Bronchial epithelial cell (primary cell): ENCODE data around the gene EIF4E. TPM values are rescaled to one million over a fixed set of nuclear protein-coding genes. Genes with fewer than 3 reads are reported as not detected.
"Not testable (repeated sequence)": the region's sequence is repeated elsewhere in the genome, so short reads cannot be mapped to it uniquely, and the experiment has no call there.

Source experiments
- DNase-seq: peaks from one replicate; pipeline ENCODE4 v3.0.0-alpha.2; 2010; ENCODE audit warnings: low read depth
- FAIRE-seq: peaks from 2 replicates; lab custom pipeline; 2011; peaks lifted over from hg19 to GRCh38; lab: Jason Lieb, UNC
- H3K27me3 ChIP-seq: 2 replicates; pipeline ENCODE4 v1.5.1; 2011; ENCODE audit warnings: low read length; ENCODE audit not compliant: control insufficient read depth, insufficient read depth
- H3K36me3 ChIP-seq: 2 replicates; pipeline ENCODE4 v1.5.1; 2011; ENCODE audit warnings: low read length; ENCODE audit not compliant: control insufficient read depth, insufficient read depth
- H3K4me3 ChIP-seq: 2 replicates; pipeline ENCODE4 v1.5.1; 2011; ENCODE audit warnings: mild to moderate bottlenecking, low read depth, low read length, control low read depth
- CTCF ChIP-seq: IDR thresholded peaks from 2 replicates; pipeline ENCODE4 v1.5.1; 2011; ENCODE audit warnings: mild to moderate bottlenecking, moderate library complexity, low read length, control low read depth, inconsistent platforms; ENCODE audit not compliant: insufficient read depth, severe bottlenecking
- total RNA-seq: library from RNA; depleted of rRNA; stranded (reverse); fragments of >200 nt; gene quantifications from 2 replicates; pipeline ENCODE4 v1.2.1, GENCODE V29; 2014

EIF4E gene
- total RNA-seq, 1 donor from 2014 or later, result 237 TPM

- DNase-seq (no peak), FAIRE-seq (no peak)
- no peak for TF ChIP-seq CTCF
- Histone ChIP-seq H3K4me3 (no peak overlapping the region), H3K27me3 (no peaks in the 10 kb centered on the region), H3K36me3 (no peaks in the 10 kb centered on the region)
Observed at GRCh38 chr4:98939438-98939837, 10.5 kb upstream of the EIF4E start.

DNA sequence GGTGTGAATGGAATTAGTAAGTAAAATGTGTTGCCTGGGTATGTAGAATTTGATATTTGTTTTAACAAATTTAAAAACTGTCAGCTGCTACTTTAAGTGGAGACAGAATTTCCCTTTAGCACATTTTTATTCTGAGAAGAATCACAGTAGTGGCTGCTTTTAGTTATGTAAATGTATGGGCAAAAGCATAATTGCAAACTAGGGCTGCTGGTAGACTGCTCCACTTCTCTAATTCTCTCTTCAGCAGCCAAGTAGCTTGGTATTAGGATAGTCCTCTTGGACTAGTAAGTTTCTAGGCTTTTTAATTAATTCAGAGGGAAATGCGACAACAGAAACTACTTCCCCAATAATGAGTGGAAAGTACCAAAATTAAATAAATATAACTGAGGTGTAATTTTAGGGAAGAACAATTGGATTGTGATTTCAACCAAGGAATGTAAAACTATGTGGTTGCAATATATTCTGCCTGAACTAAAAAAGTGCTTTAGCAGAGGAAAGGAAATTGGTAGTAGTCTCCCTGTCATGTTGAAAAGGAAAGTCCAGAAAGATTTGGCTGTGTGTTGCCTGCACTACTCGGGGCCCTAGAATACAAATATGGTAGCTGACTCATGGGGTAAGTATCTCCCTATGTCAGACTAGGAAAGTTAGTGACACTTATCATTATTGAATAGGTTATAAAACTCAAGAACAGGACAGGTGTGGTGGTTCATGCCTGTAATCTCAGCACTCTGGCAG, 9.2 kb upstream of the EIF4E start:
- DNase-seq (peak; percentile 55), FAIRE-seq (no peak)

GRCh38 chr4:98935633-98936032, 6.7 kb upstream of the EIF4E start:
- no peaks in the 10 kb centered on the region for H3K27me3 ChIP-seq
- TF ChIP-seq CTCF, result no peak
- DNase-seq (no peak), FAIRE-seq (no peak)
- no peak overlapping the region for H3K4me3 ChIP-seq
- H3K36me3 ChIP-seq, result no peaks in the 10 kb centered on the region

More for the DNA sequence above, 9.2 kb upstream of the EIF4E start:
- H3K4me3 ChIP-seq, result no peak overlapping the region
- TF ChIP-seq CTCF, result no peak
- no peaks in the 10 kb centered on the region for H3K27me3 ChIP-seq
- no peaks in the 10 kb centered on the region for H3K36me3 ChIP-seq

DNA sequence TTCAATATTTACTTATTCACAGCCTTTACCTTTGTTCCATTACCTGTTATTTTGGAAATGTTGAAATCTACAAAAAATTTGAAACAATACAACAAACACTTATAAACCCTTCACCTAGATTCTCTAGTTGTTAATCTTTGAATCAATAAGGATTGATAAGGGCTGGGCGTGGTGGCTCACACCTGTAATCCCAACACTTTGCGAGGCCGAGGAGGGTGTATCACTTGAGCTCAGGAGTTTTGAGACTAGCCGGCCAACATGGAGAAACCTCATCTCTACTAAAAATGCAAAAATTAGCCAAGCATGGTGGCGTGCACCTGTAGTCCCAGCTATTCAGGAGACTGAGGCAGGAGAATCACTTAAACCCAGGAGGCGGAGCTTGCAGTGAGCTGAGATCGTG, 5.9 kb upstream of the EIF4E start:
- not testable (repeated sequence) for DNase-seq, H3K4me3 ChIP-seq, H3K36me3 ChIP-seq, H3K27me3 ChIP-seq, FAIRE-seq

- Histone ChIP-seq H3K27me3 (no peaks in the 10 kb centered on the region), H3K4me3 (no peak overlapping the region), H3K36me3 (no peaks in the 10 kb centered on the region)
- TF ChIP-seq CTCF, result no peak
- FAIRE-seq (no peak), DNase-seq (peak; percentile 88)
Observed at GRCh38 chr4:98932539-98932938, 3.6 kb upstream of the EIF4E start.

DNA sequence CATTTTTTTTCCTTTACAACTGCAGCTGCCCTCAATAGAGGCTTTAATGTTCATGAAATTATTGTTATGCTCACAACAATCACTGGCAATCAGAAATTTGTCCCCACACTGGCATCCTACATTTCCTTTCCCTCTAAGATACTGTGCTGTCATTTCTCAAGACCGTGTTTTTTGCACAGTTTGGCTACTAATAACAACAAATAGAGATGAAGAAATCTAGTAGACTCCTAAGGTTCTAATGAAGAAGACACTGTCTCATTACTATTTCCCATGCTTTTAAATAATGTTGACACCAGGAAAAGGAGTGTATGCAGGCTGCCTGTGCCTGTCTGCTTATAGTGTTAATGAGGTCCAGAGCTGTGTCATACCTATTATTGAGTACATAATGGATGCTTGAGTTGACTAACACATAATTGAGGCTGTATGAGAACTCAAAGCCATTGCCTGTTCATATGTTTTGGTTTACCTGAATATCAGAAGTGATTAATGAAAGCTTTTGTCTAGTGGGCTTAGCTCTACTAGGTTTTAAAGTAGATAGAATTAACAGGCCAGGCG, 1.5 kb upstream of the EIF4E start:
- FAIRE-seq, result no peak
- no peaks in the 10 kb centered on the region for H3K27me3 ChIP-seq
- H3K36me3 ChIP-seq, result peaks cover 3% of the 10 kb centered on the region
- no peak overlapping the region for H3K4me3 ChIP-seq
- peak; percentile 63 for DNase-seq
- no peak for TF ChIP-seq CTCF
